Measurements from ENCODE around the gene XRN2. TPM values are rescaled to one million over a fixed set of nuclear protein-coding genes. Genes with fewer than 3 reads are reported as not detected.

The XRN2 gene
- total RNA-seq, 1 experiment from 2014 or later, result 77.7 TPM

DNA sequence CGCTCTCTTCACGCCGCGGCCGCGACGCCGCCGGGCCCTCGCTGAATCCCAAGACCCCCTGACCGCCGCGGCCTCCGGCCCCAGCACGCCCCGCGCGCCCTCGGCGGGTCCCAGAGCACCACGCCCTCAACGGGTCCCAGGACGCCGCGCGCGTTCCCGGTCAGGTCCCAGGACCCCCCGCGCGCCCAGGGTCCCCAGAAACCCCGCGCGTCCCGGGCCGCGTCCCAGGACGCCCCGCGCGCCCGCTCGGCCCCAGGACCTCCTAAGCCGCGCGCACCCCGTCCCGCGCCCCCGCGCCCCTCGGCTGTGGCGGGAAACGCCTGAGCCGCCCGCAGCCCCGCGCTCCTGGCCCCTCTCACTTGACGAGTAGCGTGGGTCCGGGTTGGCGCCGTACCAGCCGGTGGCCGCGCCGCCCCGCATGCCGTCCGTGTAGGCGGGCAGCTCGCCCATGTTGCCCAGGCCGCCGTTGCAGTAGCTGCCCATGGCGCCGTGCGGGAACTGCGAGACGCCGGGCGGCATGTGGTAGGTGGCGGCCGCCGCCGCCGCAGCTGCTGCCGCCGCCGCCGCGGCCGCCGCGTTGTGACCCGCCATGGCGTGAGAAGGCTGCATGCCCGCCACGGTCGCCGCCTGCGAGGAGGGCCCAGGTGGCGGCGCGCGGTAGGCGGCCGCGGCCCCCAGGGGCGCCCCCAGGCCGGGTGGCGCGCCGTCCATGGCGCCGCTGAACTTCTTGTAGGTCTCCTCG, 93.6 kb downstream of the XRN2 start:
- ChIA-PET POLR2A (no interaction called here), CTCF (no interaction called here)
- BruUV-seq (replicated peaks), result no TSS peak
- Histone ChIP-seq H3K9me3 (ENCODE audit: control insufficient read depth, insufficient read depth, low read depth, low read length) (no peaks in the 10 kb centered on the region), H3K27me3 (ENCODE audit: control insufficient read depth, insufficient read depth, low read length) (peaks cover 18% of the 10 kb centered on the region), H3K36me3 (ENCODE audit: control insufficient read depth, insufficient read depth, low read length) (no peaks in the 10 kb centered on the region), H3K27ac (ENCODE audit: low read length) (no peak overlapping the region), H3K4me3 (ENCODE audit: low read depth in 2 of 2, low read length in 2 of 2) (no peak overlapping the region), H3K4me1 (ENCODE audit: control insufficient read depth, insufficient read depth, low read length) (no peaks in the 10 kb centered on the region)
- DNase-seq (ENCODE audit: low read depth, low spot score) (no peak), ATAC-seq (no peak)
- intact Hi-C loops (cut with micrococcal nuclease; ENCODE audit: unreplicated experiment) (no loop called here), in situ Hi-C loops (cut with HindIII; ENCODE audit: low pct_unique_long_range_greater_than_20kb, low sequenced_read_pairs) (no loop called here)
- TF ChIP-seq TCF7L2 (IDR thresholded peaks at IDR 0.05; ENCODE audit: low read depth, low read length) (no peak), REST (IDR thresholded peaks at IDR 0.05; ENCODE audit: insufficient read depth in 1 of 2, low read depth in 2 of 2, low read length in 1 of 2) (no peak)
- TF ChIP-seq, protein P1, sequence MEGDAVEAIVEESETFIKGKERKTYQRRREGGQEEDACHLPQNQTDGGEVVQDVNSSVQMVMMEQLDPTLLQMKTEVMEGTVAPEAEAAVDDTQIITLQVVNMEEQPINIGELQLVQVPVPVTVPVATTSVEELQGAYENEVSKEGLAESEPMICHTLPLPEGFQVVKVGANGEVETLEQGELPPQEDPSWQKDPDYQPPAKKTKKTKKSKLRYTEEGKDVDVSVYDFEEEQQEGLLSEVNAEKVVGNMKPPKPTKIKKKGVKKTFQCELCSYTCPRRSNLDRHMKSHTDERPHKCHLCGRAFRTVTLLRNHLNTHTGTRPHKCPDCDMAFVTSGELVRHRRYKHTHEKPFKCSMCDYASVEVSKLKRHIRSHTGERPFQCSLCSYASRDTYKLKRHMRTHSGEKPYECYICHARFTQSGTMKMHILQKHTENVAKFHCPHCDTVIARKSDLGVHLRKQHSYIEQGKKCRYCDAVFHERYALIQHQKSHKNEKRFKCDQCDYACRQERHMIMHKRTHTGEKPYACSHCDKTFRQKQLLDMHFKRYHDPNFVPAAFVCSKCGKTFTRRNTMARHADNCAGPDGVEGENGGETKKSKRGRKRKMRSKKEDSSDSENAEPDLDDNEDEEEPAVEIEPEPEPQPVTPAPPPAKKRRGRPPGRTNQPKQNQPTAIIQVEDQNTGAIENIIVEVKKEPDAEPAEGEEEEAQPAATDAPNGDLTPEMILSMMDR (IDR thresholded peaks at IDR 0.05), result no peak

GRCh38 chr20:21397341-21398108, 94.4 kb downstream of the XRN2 start, which contains the start of gene NKX2-4:
Gene NKX2-4, minus strand, starts transcription at chr20:21397526. Its CDS starts 127 bp downstream, at chr20:21397399.
- ATAC-seq (no peak), DNase-seq (ENCODE audit: low read depth, low spot score) (no peak)
- Histone ChIP-seq H3K27me3 (ENCODE audit: control insufficient read depth, insufficient read depth, low read length) (peaks cover 18% of the 10 kb centered on the region), H3K27ac (ENCODE audit: low read length) (no peak within 1 kb of the TSS), H3K9me3 (ENCODE audit: control insufficient read depth, insufficient read depth, low read depth, low read length) (no peaks in the 10 kb centered on the region), H3K4me3 (ENCODE audit: low read depth in 2 of 2, low read length in 2 of 2) (no peak within 1 kb of the TSS), H3K4me1 (ENCODE audit: control insufficient read depth, insufficient read depth, low read length) (no peaks in the 10 kb centered on the region), H3K36me3 (ENCODE audit: control insufficient read depth, insufficient read depth, low read length) (no peaks in the 10 kb centered on the region)
- POLR2A ChIA-PET, result no interaction called here
- TF ChIP-seq POLR2AphosphoS5 (IDR thresholded peaks at IDR 0.05; ENCODE audit: low read depth, low read length) (no peak), TCF7L2 (IDR thresholded peaks at IDR 0.05; ENCODE audit: low read depth, low read length) (no peak), REST (IDR thresholded peaks at IDR 0.05; ENCODE audit: insufficient read depth in 1 of 2, low read depth in 2 of 2, low read length in 1 of 2) (no peak), SIN3A (IDR thresholded peaks at IDR 0.05; ENCODE audit: borderline replicate concordance, insufficient read depth, low read depth, low read length) (no peak)
- TF ChIP-seq, protein P1 (IDR thresholded peaks at IDR 0.05), result no peak
- in situ Hi-C loops (cut with HindIII; ENCODE audit: low pct_unique_long_range_greater_than_20kb, low sequenced_read_pairs) (no loop called here), intact Hi-C loops (cut with micrococcal nuclease; ENCODE audit: unreplicated experiment) (no loop called here)
- no TSS peak for BruUV-seq (replicated peaks)
- CTCF ChIA-PET, result no interaction called here
